Stimulated activated CD8-positive, alpha-beta memory T cell treated with anti-CD3 and anti-CD28 coated beads, Interleukin-4, amount 100 ng/mL, for 48 hours (primary cell): ENCODE results near the gene TOPORS.

Source experiments
- DNase-seq: peaks from one replicate; pipeline ENCODE4 v3.0.0-alpha.2; 2020

Gene TOPORS

DNA sequence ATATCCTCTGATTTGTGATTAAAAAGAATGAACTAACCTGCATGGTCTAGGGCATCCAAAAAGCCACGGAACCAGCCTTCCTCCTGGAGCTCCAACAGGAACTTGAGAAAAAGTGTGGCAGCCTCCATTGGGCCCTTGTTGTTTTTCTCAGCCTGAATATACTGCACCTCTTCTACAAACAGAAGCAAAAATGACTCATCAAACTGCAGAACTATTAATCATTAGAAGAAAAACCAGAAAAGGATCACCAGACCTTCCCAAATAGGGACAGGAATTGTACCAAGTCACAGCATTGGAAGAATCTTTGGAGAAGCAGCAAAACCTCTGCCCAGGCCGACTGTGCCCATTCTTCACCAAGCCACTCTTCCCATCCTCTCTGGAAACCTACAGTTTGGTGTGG lies 51.6 kb downstream of the TOPORS start:
- DNase-seq = no peak

DNA sequence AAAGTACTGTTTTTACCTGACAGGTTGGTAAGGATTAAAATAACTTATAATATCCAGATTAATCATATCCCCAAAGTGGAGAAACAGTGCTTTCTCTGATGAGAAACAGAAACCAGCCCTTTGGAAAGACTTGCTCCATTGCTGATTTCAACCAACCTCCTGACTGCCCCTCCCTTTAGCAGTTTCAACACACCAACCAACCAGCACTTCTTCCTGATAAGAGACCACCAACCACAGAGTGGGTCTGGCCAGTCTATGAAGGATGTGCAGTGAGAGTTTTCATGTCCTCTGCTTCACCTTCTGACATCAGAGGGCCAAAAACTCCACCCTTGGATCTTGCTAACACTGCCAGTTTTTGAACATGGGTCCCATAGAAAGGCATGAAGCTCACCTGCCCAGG lies 54.5 kb downstream of the TOPORS start:
- no peak for DNase-seq

DNA sequence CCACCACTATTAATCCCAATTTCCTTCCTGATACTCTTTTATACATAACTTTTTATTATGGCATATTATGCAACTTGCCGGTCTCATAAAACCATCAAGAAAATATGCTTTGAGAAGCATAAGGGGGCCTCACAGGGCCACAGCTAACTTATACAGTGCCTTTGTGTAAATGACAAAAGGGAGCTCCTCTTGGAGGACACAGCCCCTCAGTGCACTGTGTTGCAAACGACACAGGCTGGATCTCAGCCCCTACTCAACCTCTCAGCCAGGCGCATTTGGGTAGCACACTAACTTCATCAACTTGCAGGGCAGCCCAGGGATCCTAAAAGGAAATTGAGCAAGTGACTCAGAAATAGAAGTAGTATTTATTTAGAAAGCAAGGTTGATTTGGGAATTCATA lies 61.8 kb downstream of the TOPORS start:
- DNase-seq = no peak
